A549 (cell line): ENCODE data around the gene UTF1. TPM values are rescaled to one million over a fixed set of nuclear protein-coding genes. Genes with fewer than 3 reads are reported as not detected.

Experiments
- ATAC-seq, 2 experiments: fragments of 200-7000 bp in 1 of 2; fragments of >200 bp in 1 of 2; cut with Nextera tagmentation in 1 of 2; cut with Tn5 transposase in 1 of 2; 3 replicates each; pipeline versions ENCODE4 v1.8.0 to v1.9.1; 2018 to 2020; ENCODE audit warnings: mild to moderate bottlenecking in 1 of 2, moderate library complexity in 1 of 2
- CTCF ChIA-PET: fragments of 300-600 bp; sonication (Branson Sonifier 250); formaldehyde crosslinking; extraction: SDS; loops from one replicate; lab custom pipeline; 2021; ENCODE audit warnings: antibody characterized with exemption, inconsistent platforms; lab: Yijun Ruan, JAX
- POLR2A ChIA-PET: fragments of 350-600 bp; formaldehyde crosslinking; extraction: SDS; loops from one replicate; lab custom pipeline; 2021; ENCODE audit warnings: antibody characterized with exemption, inconsistent platforms; lab: Yijun Ruan, JAX
- DNase-seq, 2 experiments: peaks; one replicate each; pipeline versions ENCODE4 v3.0.0 to v3.0.0-alpha.2; 2011 to 2016; ENCODE audit warnings: low read depth in 1 of 2, low spot score in 1 of 2
- FAIRE-seq: peaks from 2 replicates; lab custom pipeline; 2011; peaks lifted over from hg19 to GRCh38; lab: Jason Lieb, UNC
- H3K27ac ChIP-seq, 2 experiments: fragments of >200 bp; sonication (Bioruptor Twin); formaldehyde crosslinking; 3 replicates each; pipeline ENCODE4 v1.5.1; 2016 to 2017
- H3K4me1 ChIP-seq: fragments of >200 bp; sonication (Bioruptor Twin); formaldehyde crosslinking; 3 replicates; pipeline ENCODE4 v1.6.1; 2016
- H3K4me2 ChIP-seq: fragments of >200 bp; sonication (Bioruptor Twin); formaldehyde crosslinking; 3 replicates; pipeline ENCODE4 v1.6.1; 2016
- H3K4me3 ChIP-seq: fragments of >200 bp; sonication (Bioruptor Twin); formaldehyde crosslinking; 3 replicates; pipeline ENCODE4 v1.5.1; 2016
- H3K9me3 ChIP-seq: fragments of >200 bp; sonication (Bioruptor Twin); formaldehyde crosslinking; 3 replicates; pipeline ENCODE4 v1.6.1; 2016
- CBX2 ChIP-seq: fragments of 200-600 bp; sonication (generic); IDR thresholded peaks from 2 replicates; pipeline ENCODE4 v1.6.1; 2016; ENCODE audit warnings: low read depth, mild to moderate bottlenecking, borderline replicate concordance
- CBX8 ChIP-seq: fragments of 200-600 bp; sonication (generic); IDR thresholded peaks from 2 replicates; pipeline ENCODE4 v1.6.1; 2016
- CEBPB ChIP-seq, 2 experiments: fragments of >200 bp in 1 of 2; sonication (Bioruptor Twin) in 1 of 2; formaldehyde crosslinking in 1 of 2; IDR thresholded peaks; 2 replicates each; pipeline ENCODE4 v1.6.1; 2012 to 2016
- FOSB ChIP-seq: fragments of 250-450 bp; sonication (Bioruptor Pico); IDR thresholded peaks from 2 replicates; pipeline ENCODE4 v1.5.0; 2020; ENCODE audit warnings: mild to moderate bottlenecking, moderate library complexity
- FOXS1 ChIP-seq: fragments of 250-450 bp; sonication (Bioruptor Pico); IDR thresholded peaks from 2 replicates; pipeline ENCODE4 v1.5.0; 2020; ENCODE audit warnings: mild to moderate bottlenecking, moderate library complexity
- GATA3 ChIP-seq: IDR thresholded peaks from 2 replicates; pipeline ENCODE4 v1.6.1; 2012; ENCODE audit warnings: borderline replicate concordance
- HDAC2 ChIP-seq: fragments of 200-600 bp; sonication (generic); IDR thresholded peaks from 2 replicates; pipeline ENCODE4 v1.6.1; 2016
- HEYL ChIP-seq: fragments of 250-450 bp; sonication (Bioruptor Pico); IDR thresholded peaks from 2 replicates; pipeline ENCODE4 v1.8.0; 2021; ENCODE audit warnings: mild to moderate bottlenecking, moderate library complexity
- HOXB5 ChIP-seq: fragments of 250-450 bp; sonication (Bioruptor Pico); IDR thresholded peaks from 2 replicates; pipeline ENCODE4 v1.5.0; 2020; ENCODE audit warnings: mild to moderate bottlenecking, moderate library complexity
- JUN ChIP-seq, 2 experiments: fragments of >200 bp; sonication (Bioruptor Twin); formaldehyde crosslinking; IDR thresholded peaks; 2 replicates in 1 of 2; 3 replicates in 1 of 2; pipeline ENCODE4 v1.6.1; 2016 to 2017
- KDM1A ChIP-seq: fragments of 200-600 bp; sonication (generic); IDR thresholded peaks from 2 replicates; pipeline ENCODE4 v1.6.1; 2016; ENCODE audit warnings: low read depth, mild to moderate bottlenecking
- MAFK ChIP-seq: fragments of 450-650 bp; IDR thresholded peaks from 2 replicates; pipeline ENCODE4 v1.6.1; 2014; ENCODE audit not compliant: partially characterized antibody
- MAZ ChIP-seq: fragments of 150-350 bp; IDR thresholded peaks from 2 replicates; pipeline ENCODE4 v1.6.1; 2014; ENCODE audit warnings: antibody characterized with exemption, low read depth, low read length, borderline replicate concordance
- NFE2L2 ChIP-seq: fragments of 150-350 bp; conservative IDR thresholded peaks from 2 replicates; pipeline ENCODE4 v1.6.1; 2014; ENCODE audit warnings: low read length
- NPAS2 ChIP-seq: fragments of 250-450 bp; sonication (Bioruptor Pico); IDR thresholded peaks from 2 replicates; pipeline ENCODE4 v1.8.0; 2022; ENCODE audit warnings: mild to moderate bottlenecking, moderate library complexity, borderline replicate concordance
- PHF8 ChIP-seq: fragments of 200-600 bp; sonication (generic); IDR thresholded peaks from 2 replicates; pipeline ENCODE4 v1.6.1; 2016; ENCODE audit warnings: low read depth, mild to moderate bottlenecking, antibody characterized with exemption, moderate library complexity, borderline replicate concordance
- REST ChIP-seq: fragments of 200-600 bp; sonication (generic); IDR thresholded peaks from 2 replicates; pipeline ENCODE4 v1.6.1; 2016; ENCODE audit warnings: antibody characterized with exemption, mild to moderate bottlenecking, moderate library complexity
- RFX5 ChIP-seq: fragments of 450-650 bp; IDR thresholded peaks from 2 replicates; pipeline ENCODE4 v1.7.1; 2014; ENCODE audit warnings: antibody characterized with exemption, mild to moderate bottlenecking, moderate library complexity
- SREBF2 ChIP-seq: fragments of 450-650 bp; IDR thresholded peaks from 2 replicates; pipeline ENCODE4 v1.6.1; 2014; ENCODE audit warnings: mild to moderate bottlenecking, moderate library complexity
- TFCP2L1 ChIP-seq: fragments of 250-450 bp; sonication (Bioruptor Pico); IDR thresholded peaks from 2 replicates; pipeline ENCODE4 v1.5.0; 2021; ENCODE audit warnings: mild to moderate bottlenecking
- USF2 ChIP-seq: fragments of 450-650 bp; IDR thresholded peaks from 2 replicates; pipeline ENCODE4 v1.6.1; 2014; ENCODE audit warnings: antibody characterized with exemption
- ZFP36 ChIP-seq: fragments of 450-650 bp; IDR thresholded peaks from 2 replicates; pipeline ENCODE4 v1.6.1; 2014; ENCODE audit warnings: borderline replicate concordance; ENCODE audit not compliant: partially characterized antibody
- WGBS: methylation state at CpG from one replicate; pipeline ENCODE4 v1.1.6; 2017; ENCODE audit errors: missing lambda C conversion rate; 5-methylcytosine and 5-hydroxymethylcytosine counted together
- polyA plus RNA-seq, 4 experiments: library from polyadenylated mRNA; depleted of rRNA in 3 of 4; stranded (reverse); fragments of >200 nt; fragmentation: RNase III in 1 of 4; extraction: RNeasy Plus Mini Kit Qiagen cat#74134 plus additional on column Dnase treatment in 1 of 4; gene quantifications; 2 replicates in 3 of 4; 3 replicates in 1 of 4; pipeline ENCODE4 v1.2.3, GENCODE V29; 2011 to 2017

Gene UTF1
- polyA plus RNA-seq, 2 of the 4 experiments (the other 2 are of a cell fraction) = not detected

GRCh38 chr10:133267293-133267692, 37.3 kb downstream of the UTF1 start:
- no peak overlapping the region for H3K4me2 ChIP-seq
- WGBS = 93% methylated on average over 5 of the region's 14 CpGs
- no peak overlapping the region for H3K4me3 ChIP-seq
- peaks cover 23% of the 10 kb centered on the region for H3K4me1 ChIP-seq
- POLR2A ChIA-PET = no interaction called here
- TF ChIP-seq RFX5 = no peak
- no peaks in the 10 kb centered on the region for H3K9me3 ChIP-seq
- no peak overlapping the region for H3K27ac ChIP-seq
- ATAC-seq (no peak), DNase-seq (no peak), FAIRE-seq (no peak)
- CTCF ChIA-PET = interaction anchor here (1.2 kb wide), 2 partner anchors 9 to 26 kb away, joined by 3 to 4 read pairs; partner anchors contain the start of gene ADAM8

- no peak for DNase-seq
- 87% methylated on average over 6 of the region's 22 CpGs for WGBS
- no peak overlapping the region for H3K4me2 ChIP-seq
- peaks cover 20% of the 10 kb centered on the region for H3K4me1 ChIP-seq
- CTCF ChIA-PET = interaction anchor here (1.2 to 3.1 kb wide), 3 partner anchors 8 to 40 kb away, joined by 3 to 9 read pairs (median 4); partner anchors contain the start of gene ADAM8
- H3K9me3 ChIP-seq = no peaks in the 10 kb centered on the region
- TF ChIP-seq HEYL (CRISPR knock-in tag) (no peak), HDAC2 (no peak), CEBPB (IDR thresholded peaks at IDR 0.05) (no peak), FOSB (CRISPR knock-in tag) (no peak), GATA3 (no peak), SREBF2 (no peak), USF2 (no peak)
- TF ChIP-seq, all 56 proteins: peak for 0
- H3K4me3 ChIP-seq = no peak overlapping the region
- ATAC-seq (no peak), FAIRE-seq (no peak)
- no peak overlapping the region for H3K27ac ChIP-seq
- POLR2A ChIA-PET = no interaction called here
These were observed 37.8 kb downstream of the UTF1 start for GRCh38 chr10:133267829-133268228.

- DNase-seq (no peak), FAIRE-seq (no peak), ATAC-seq (no peak)
- CTCF ChIA-PET = interaction anchor here (1.2 to 3.1 kb wide), 2 partner anchors 27 to 39 kb away, joined by 3 to 9 read pairs; no protein-coding TSS in a partner anchor
- Histone ChIP-seq H3K27ac (no peak overlapping the region), H3K4me2 (no peak overlapping the region), H3K4me3 (no peak overlapping the region), H3K9me3 (no peaks in the 10 kb centered on the region), H3K4me1 (peaks cover 20% of the 10 kb centered on the region)
- TF ChIP-seq MAFK = no peak
- no peak for TF ChIP-seq GATA3
- TF ChIP-seq NFE2L2 = no peak
- no peak for TF ChIP-seq CBX2
- TF ChIP-seq USF2 = no peak
- no peak for TF ChIP-seq PHF8
- no peak for TF ChIP-seq HOXB5 (CRISPR knock-in tag)
- TF ChIP-seq ZFP36 = no peak
- no peak for TF ChIP-seq CBX8
- no peak for TF ChIP-seq FOXS1 (CRISPR knock-in tag)
- no peak for TF ChIP-seq MAZ
- no peak for TF ChIP-seq NPAS2 (CRISPR knock-in tag)
- TF ChIP-seq CEBPB (IDR thresholded peaks at IDR 0.05) = no peak
- TF ChIP-seq TFCP2L1 = no peak
- no peak for TF ChIP-seq REST
- no peak for TF ChIP-seq KDM1A
- TF ChIP-seq JUN (IDR thresholded peaks at IDR 0.05) = no peak
- 90% methylated on average over 4 of the region's 22 CpGs for WGBS
- POLR2A ChIA-PET = no interaction called here
These were observed 38.5 kb downstream of the UTF1 start for GRCh38 chr10:133268532-133268931.
